AG04450 (cell line): ENCODE results near the gene PTPRR. TPM values are rescaled to one million over a fixed set of nuclear protein-coding genes. Genes with fewer than 3 reads are reported as not detected.

Source experiments
- CTCF ChIA-PET: fragments of 300-600, 350-600 bp; formaldehyde crosslinking; extraction: SDS; loops from one replicate; lab custom pipeline; 2022; ENCODE audit warnings: antibody characterized with exemption, inconsistent platforms; lab: Charles Lee
- POLR2A ChIA-PET: fragments of 350-600 bp; formaldehyde crosslinking; extraction: SDS; loops from one replicate; lab custom pipeline; 2021; ENCODE audit warnings: antibody characterized with exemption, inconsistent platforms; lab: Yijun Ruan, JAX
- DNase-seq: peaks from one replicate; pipeline ENCODE4 v3.0.0-alpha.2; 2011; ENCODE audit warnings: low read depth, low spot score
- H3K27ac ChIP-seq: one replicate; pipeline ENCODE4 v1.5.1; 2012; ENCODE audit warnings: low read depth, low read length, control low read depth
- H3K27me3 ChIP-seq: one replicate; pipeline ENCODE4 v1.6.0; 2012; ENCODE audit warnings: low read length; ENCODE audit not compliant: control insufficient read depth, insufficient read depth
- H3K4me3 ChIP-seq: 2 replicates; pipeline ENCODE4 v1.5.1; 2011; ENCODE audit warnings: mild to moderate bottlenecking, low read depth, low read length, control low read depth
- H3K9me3 ChIP-seq: 2 replicates; pipeline ENCODE4 v1.5.1; 2012; ENCODE audit warnings: low read length; ENCODE audit not compliant: control insufficient read depth, insufficient read depth
- polyA plus RNA-seq: library from polyadenylated mRNA; depleted of rRNA; stranded (reverse); fragments of >200 nt; gene quantifications from 2 replicates; pipeline ENCODE4 v1.2.3, GENCODE V29; 2011
- TF ChIP-seq, protein P1 (sequence below): IDR thresholded peaks from 2 replicates; pipeline ENCODE4 v1.5.1; 2011; ENCODE audit warnings: low read depth, low read length, control low read depth, inconsistent platforms

The PTPRR gene
- polyA plus RNA-seq, 1 experiment, result 0.07 TPM

DNA sequence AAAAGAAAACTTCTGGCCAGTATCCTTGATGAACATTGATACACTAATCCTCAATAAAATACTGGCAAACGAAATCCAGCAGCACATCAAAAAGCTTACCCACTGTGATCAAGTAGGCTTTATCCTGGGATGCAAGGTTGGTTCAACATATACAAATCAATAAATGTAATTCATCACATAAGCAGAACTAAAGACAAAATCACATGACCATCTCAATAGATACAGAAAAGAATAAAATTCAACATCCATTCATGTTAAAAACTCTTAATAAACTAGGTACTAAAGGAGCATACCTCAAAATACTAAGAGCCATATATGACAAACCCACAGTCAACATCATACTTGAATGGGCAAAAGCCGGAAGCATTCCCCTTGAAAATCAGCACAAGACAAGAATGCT lies 211.5 kb downstream of the PTPRR start:
- Histone ChIP-seq H3K27me3 (no peaks in the 10 kb centered on the region), H3K9me3 (no peaks in the 10 kb centered on the region), H3K4me3 (no peak overlapping the region), H3K27ac (no peak overlapping the region)
- TF ChIP-seq, protein P1, sequence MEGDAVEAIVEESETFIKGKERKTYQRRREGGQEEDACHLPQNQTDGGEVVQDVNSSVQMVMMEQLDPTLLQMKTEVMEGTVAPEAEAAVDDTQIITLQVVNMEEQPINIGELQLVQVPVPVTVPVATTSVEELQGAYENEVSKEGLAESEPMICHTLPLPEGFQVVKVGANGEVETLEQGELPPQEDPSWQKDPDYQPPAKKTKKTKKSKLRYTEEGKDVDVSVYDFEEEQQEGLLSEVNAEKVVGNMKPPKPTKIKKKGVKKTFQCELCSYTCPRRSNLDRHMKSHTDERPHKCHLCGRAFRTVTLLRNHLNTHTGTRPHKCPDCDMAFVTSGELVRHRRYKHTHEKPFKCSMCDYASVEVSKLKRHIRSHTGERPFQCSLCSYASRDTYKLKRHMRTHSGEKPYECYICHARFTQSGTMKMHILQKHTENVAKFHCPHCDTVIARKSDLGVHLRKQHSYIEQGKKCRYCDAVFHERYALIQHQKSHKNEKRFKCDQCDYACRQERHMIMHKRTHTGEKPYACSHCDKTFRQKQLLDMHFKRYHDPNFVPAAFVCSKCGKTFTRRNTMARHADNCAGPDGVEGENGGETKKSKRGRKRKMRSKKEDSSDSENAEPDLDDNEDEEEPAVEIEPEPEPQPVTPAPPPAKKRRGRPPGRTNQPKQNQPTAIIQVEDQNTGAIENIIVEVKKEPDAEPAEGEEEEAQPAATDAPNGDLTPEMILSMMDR, result no peak
- CTCF ChIA-PET, result interaction anchor here (0.6 kb wide), 1 partner anchor 808 kb away, joined by 3 read pairs; no protein-coding TSS in a partner anchor
- POLR2A ChIA-PET, result no interaction called here
- DNase-seq, result no peak

- POLR2A ChIA-PET, result no interaction called here
- CTCF ChIA-PET, result no interaction called here
- H3K27me3 ChIP-seq, result no peaks in the 10 kb centered on the region
Measured at GRCh38 chr12:70706611-70707010, 213.9 kb downstream of the PTPRR start.

GRCh38 chr12:70698345-70698744 lies 222.2 kb downstream of the PTPRR start:
- no peak for DNase-seq
- H3K27me3 ChIP-seq, result no peaks in the 10 kb centered on the region
- H3K9me3 ChIP-seq, result no peaks in the 10 kb centered on the region
- POLR2A ChIA-PET, result no interaction called here
- H3K4me3 ChIP-seq, result no peak overlapping the region
- H3K27ac ChIP-seq, result no peak overlapping the region
- TF ChIP-seq, protein P1, result no peak
- CTCF ChIA-PET, result no interaction called here

More at GRCh38 chr12:70706611-70707010, 213.9 kb downstream of the PTPRR start:
- Histone ChIP-seq H3K27ac (no peak overlapping the region), H3K9me3 (no peaks in the 10 kb centered on the region), H3K4me3 (no peak overlapping the region)
- TF ChIP-seq, protein P1, result no peak
- no peak for DNase-seq

DNA sequence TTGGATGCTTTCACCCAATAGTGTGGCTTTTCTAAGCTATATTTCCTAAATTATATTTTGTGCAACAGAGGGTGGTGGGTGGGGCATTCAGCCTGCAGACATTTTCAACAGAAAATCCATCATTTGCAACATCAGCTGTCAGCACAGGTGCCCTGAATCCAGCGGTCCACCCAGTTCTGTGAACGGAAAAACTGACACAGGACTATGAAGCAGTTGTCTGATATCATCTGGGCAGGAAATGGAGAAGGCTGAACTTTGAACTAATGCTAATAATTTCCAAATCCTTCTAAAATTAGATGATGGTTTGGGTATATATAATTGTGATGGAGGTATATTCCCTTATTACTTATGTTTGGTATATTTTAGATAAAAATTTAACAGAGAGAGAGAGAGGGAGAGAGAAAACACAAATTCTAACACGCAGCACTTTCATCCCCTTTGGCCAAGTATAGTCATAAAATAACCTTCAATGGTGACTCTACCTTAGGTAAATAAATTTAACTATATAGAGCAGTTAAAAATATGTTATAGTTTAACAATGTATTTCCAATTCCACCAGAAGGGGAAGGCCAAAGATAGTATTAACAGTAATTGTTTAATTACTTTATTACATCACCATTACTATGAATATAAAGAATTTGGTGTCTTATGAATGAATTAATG lies 225.0 kb downstream of the PTPRR start:
- Histone ChIP-seq H3K27ac (no peak overlapping the region), H3K9me3 (no peaks in the 10 kb centered on the region), H3K4me3 (no peak overlapping the region), H3K27me3 (no peaks in the 10 kb centered on the region)
- no peak for DNase-seq
- TF ChIP-seq, protein P1, result no peak
- ChIA-PET POLR2A (no interaction called here), CTCF (no interaction called here)

GRCh38 chr12:70692681-70693288 lies 227.8 kb downstream of the PTPRR start:
- no peaks in the 10 kb centered on the region for H3K9me3 ChIP-seq
- ChIA-PET CTCF (interaction anchor here (0.6 kb wide), 1 partner anchor 100 kb away, joined by 7 read pairs; no protein-coding TSS in a partner anchor), POLR2A (no interaction called here)
- H3K27ac ChIP-seq, result no peak overlapping the region
- TF ChIP-seq, protein P1, result peak; percentile 55
- DNase-seq, result no peak
- H3K27me3 ChIP-seq, result no peaks in the 10 kb centered on the region
- no peak overlapping the region for H3K4me3 ChIP-seq
